ENCODE results near the gene ANKRD60.

- TF ChIP-seq EZH2 (IDR thresholded peaks at IDR 0.05; ENCODE audit: insufficient read depth, poor library complexity, severe bottlenecking) (no peak), EZH2phosphoT487 (IDR thresholded peaks at IDR 0.05; ENCODE audit: insufficient read depth, low read depth) (no peak)
These were observed 44.4 kb downstream of the ANKRD60 start for GRCh38 chr20:58184063-58184462.
